SK-N-SH (cell line): ENCODE measurements around the gene CSTPP1. TPM values are rescaled to one million over a fixed set of nuclear protein-coding genes. Genes with fewer than 3 reads are reported as not detected.

ENCODE experiments used
- CTCF ChIA-PET: fragments of 300-600, 350-600 bp; formaldehyde crosslinking; extraction: SDS; loops from one replicate; lab custom pipeline; 2021; lab: Yijun Ruan, JAX
- POLR2A ChIA-PET: fragments of 350-600 bp; sonication (Branson Sonifier 250); formaldehyde crosslinking; extraction: SDS; loops from one replicate; lab custom pipeline; 2020; ENCODE audit warnings: antibody characterized with exemption, inconsistent platforms; lab: Yijun Ruan, JAX
- DNase-seq: peaks from one replicate; pipeline ENCODE4 v3.0.0; 2012
- H2AFZ ChIP-seq: fragments of 200-600 bp; sonication (generic); 2 replicates; pipeline ENCODE4 v1.8.1; 2016; ENCODE audit warnings: antibody characterized with exemption, mild to moderate bottlenecking, low read depth
- H3F3A ChIP-seq: fragments of 200-600 bp; sonication (generic); replicated peaks from 2 replicates; pipeline ENCODE3; 2016; ENCODE audit warnings: antibody characterized with exemption, mild to moderate bottlenecking; ENCODE audit not compliant: insufficient read depth
- H3K27ac ChIP-seq, 2 experiments: fragments of 200-500 bp in 1 of 2; fragments of 200-600 bp in 1 of 2; sonication (Bioruptor generic) in 1 of 2; sonication (generic), shearing (Covaris generic) in 1 of 2; 2 replicates each; pipeline versions ENCODE4 v1.5.1 to v1.6.1; 2014 to 2016; ENCODE audit warnings: low read depth in 2 of 2, inconsistent platforms in 1 of 2, low read length in 1 of 2, mild to moderate bottlenecking in 1 of 2, mixed read lengths in 1 of 2
- H3K27me3 ChIP-seq: fragments of 200-600 bp; sonication (generic), shearing (Covaris generic); 2 replicates; pipeline ENCODE4 v1.6.1; 2016; ENCODE audit warnings: mixed run types; ENCODE audit not compliant: insufficient read depth
- H3K36me3 ChIP-seq, 2 experiments: fragments of 200-500 bp in 1 of 2; fragments of 200-600 bp in 1 of 2; sonication (Bioruptor generic) in 1 of 2; sonication (generic) in 1 of 2; replicated peaks in 1 of 2; 2 replicates each; pipeline versions ENCODE3 to v1.5.1; 2014 to 2016; ENCODE audit warnings: low read length in 1 of 2, mild to moderate bottlenecking in 1 of 2; ENCODE audit not compliant: insufficient read depth in 2 of 2, control insufficient read depth in 1 of 2
- H3K4me1 ChIP-seq, 2 experiments: fragments of 200-500 bp in 1 of 2; fragments of 200-600 bp in 1 of 2; sonication (Bioruptor generic) in 1 of 2; sonication (generic), shearing (Covaris generic) in 1 of 2; 2 replicates each; pipeline versions ENCODE4 v1.5.1 to v1.6.1; 2014 to 2016; ENCODE audit warnings: low read depth in 1 of 2, low read length in 1 of 2, mixed run types in 1 of 2; ENCODE audit not compliant: insufficient read depth in 2 of 2, control insufficient read depth in 1 of 2
- H3K4me2 ChIP-seq: fragments of 200-600 bp; sonication (generic), shearing (Covaris generic); 2 replicates; pipeline ENCODE4 v1.6.1; 2017; ENCODE audit warnings: mixed run types
- H3K4me3 ChIP-seq, 2 experiments: fragments of 200-500 bp in 1 of 2; fragments of 200-600 bp in 1 of 2; sonication (Bioruptor generic) in 1 of 2; sonication (generic), shearing (Covaris generic) in 1 of 2; 2 replicates each; pipeline versions ENCODE4 v1.5.1 to v1.8.1; 2014 to 2016; ENCODE audit warnings: low read depth in 2 of 2, inconsistent platforms in 1 of 2, low read length in 1 of 2, mild to moderate bottlenecking in 1 of 2, mixed read lengths in 1 of 2, moderate library complexity in 1 of 2
- H3K79me2 ChIP-seq: fragments of 200-600 bp; sonication (generic); 2 replicates; pipeline ENCODE4 v1.8.1; 2017; ENCODE audit warnings: mild to moderate bottlenecking; ENCODE audit not compliant: insufficient read depth
- H3K9ac ChIP-seq: fragments of 200-600 bp; sonication (generic); 2 replicates; pipeline ENCODE4 v1.6.1; 2017; ENCODE audit warnings: mixed run types
- H3K9me2 ChIP-seq: fragments of 200-600 bp; sonication (generic); 2 replicates; pipeline ENCODE4 v1.6.1; 2017; ENCODE audit warnings: mixed run types
- H3K9me3 ChIP-seq: fragments of 200-600 bp; sonication (generic); 2 replicates; pipeline ENCODE4 v1.6.1; 2017; ENCODE audit warnings: mixed run types, mild to moderate bottlenecking, moderate library complexity
- H4K20me1 ChIP-seq: fragments of 200-600 bp; sonication (generic); 2 replicates; pipeline ENCODE4 v1.6.1; 2017; ENCODE audit warnings: mild to moderate bottlenecking, mixed run types; ENCODE audit not compliant: insufficient read depth
- CHD2 ChIP-seq: fragments of 150-350 bp; IDR thresholded peaks from 2 replicates; pipeline ENCODE4 v1.6.1; 2018; ENCODE audit warnings: low read length; ENCODE audit not compliant: partially characterized antibody
- CTCF ChIP-seq: fragments of 200-600 bp; sonication (generic); IDR thresholded peaks from 2 replicates; pipeline ENCODE4 v1.6.1; 2017; ENCODE audit warnings: antibody characterized with exemption, mild to moderate bottlenecking, moderate library complexity
- ELF1 ChIP-seq: IDR thresholded peaks from 2 replicates; pipeline ENCODE4 v1.4.0; 2012
- EP300 ChIP-seq, 2 experiments: IDR thresholded peaks; 2 replicates each; pipeline versions ENCODE4 v1.4.0 to v1.6.1; 2012; ENCODE audit warnings: borderline replicate concordance in 1 of 2, low read depth in 1 of 2, low read length in 1 of 2
- GATA2 ChIP-seq: sonication (generic); formaldehyde crosslinking; IDR thresholded peaks from 2 replicates; pipeline ENCODE4 v1.5.0; 2020; ENCODE audit warnings: mild to moderate bottlenecking, missing genetic modification reagents
- JUND ChIP-seq: IDR thresholded peaks from 2 replicates; pipeline ENCODE4 v1.4.0; 2012
- MEF2A ChIP-seq: IDR thresholded peaks from 2 replicates; pipeline ENCODE4 v1.4.0; 2012; ENCODE audit warnings: low read depth, borderline replicate concordance
- NFIC ChIP-seq: IDR thresholded peaks from 2 replicates; pipeline ENCODE4 v1.4.0; 2012; ENCODE audit warnings: borderline replicate concordance
- RAD21 ChIP-seq: IDR thresholded peaks from 2 replicates; pipeline ENCODE4 v1.6.1; 2012; ENCODE audit warnings: mild to moderate bottlenecking, low read length
- RFX5 ChIP-seq: IDR thresholded peaks from 2 replicates; pipeline ENCODE4 v1.6.1; 2012; ENCODE audit warnings: mild to moderate bottlenecking, improper control_type of control experiment, low read length
- RXRA ChIP-seq: IDR thresholded peaks from 2 replicates; pipeline ENCODE4 v1.4.0; 2012; ENCODE audit warnings: low read depth, mild to moderate bottlenecking, borderline replicate concordance
- SIN3A ChIP-seq: IDR thresholded peaks from 2 replicates; pipeline ENCODE4 v1.6.1; 2012; ENCODE audit warnings: low read depth, mild to moderate bottlenecking, low read length, moderate library complexity, borderline replicate concordance
- TAF1 ChIP-seq: IDR thresholded peaks from 2 replicates; pipeline ENCODE4 v1.6.1; 2012; ENCODE audit warnings: low read depth, mild to moderate bottlenecking, low read length, moderate library complexity, borderline replicate concordance
- TEAD4 ChIP-seq: IDR thresholded peaks from 2 replicates; pipeline ENCODE4 v1.4.0; 2012; ENCODE audit warnings: mild to moderate bottlenecking, borderline replicate concordance; ENCODE audit not compliant: insufficient read depth
- USF2 ChIP-seq: fragments of 150-350 bp; IDR thresholded peaks from 2 replicates; pipeline ENCODE4 v1.6.1; 2017; ENCODE audit warnings: antibody characterized with exemption, low read length, low read depth, borderline replicate concordance
- ZBTB33 ChIP-seq: IDR thresholded peaks from 2 replicates; pipeline ENCODE4 v1.4.0; 2012; ENCODE audit warnings: low read depth, borderline replicate concordance
- WGBS: methylation state at CpG from one replicate; pipeline ENCODE4 v1.1.6; 2017; ENCODE audit warnings: low lambda C conversion rate; 5-methylcytosine and 5-hydroxymethylcytosine counted together
- polyA plus RNA-seq, 3 experiments: library from polyadenylated mRNA; depleted of rRNA; stranded (reverse); fragments of >200 nt; gene quantifications; 2 replicates each; pipeline ENCODE4 v1.2.3, GENCODE V29; 2012

Gene CSTPP1
- polyA plus RNA-seq, 1 of the 3 experiments (the other 2 are of a cell fraction), result 85.7 TPM

- Histone ChIP-seq H3K36me3 (no peaks in the 10 kb centered on the region), H3K4me2 (no peak overlapping the region), H3K9me3 (no peaks in the 10 kb centered on the region), H3K4me1 (peaks cover 14 to 16% of the 10 kb centered on the region in 2 experiments; a peak in 3 of 4 replicates), H2AFZ (no peak overlapping the region), H4K20me1 (no peaks in the 10 kb centered on the region), H3K79me2 (no peaks in the 10 kb centered on the region), H3K9me2 (no peaks in the 10 kb centered on the region), H3K9ac (no peak overlapping the region), H3K27me3 (no peaks in the 10 kb centered on the region), H3F3A (peaks cover 9% of the 10 kb centered on the region), H3K4me3 (no peak overlapping the region), H3K27ac (no peak overlapping the region)
- ChIA-PET POLR2A (no interaction called here), CTCF (interaction anchor here (1.4 to 1.6 kb wide), 2 partner anchors 47 to 185 kb away, joined by 3 to 7 read pairs; no protein-coding TSS in a partner anchor)
- DNase-seq, result no peak
- WGBS, result 95% methylated on average over 3 of the region's 3 CpGs
- TF ChIP-seq NFIC, result no peak
- no peak for TF ChIP-seq USF2
- TF ChIP-seq RAD21, result no peak
- no peak for TF ChIP-seq JUND
These were observed 169.4 kb downstream of the CSTPP1 start for GRCh38 chr11:47105974-47106373.

GRCh38 chr11:47106798-47107411, 170.3 kb downstream of the CSTPP1 start:
- DNase-seq, result no peak
- H3F3A ChIP-seq, result peaks cover 4% of the 10 kb centered on the region
- CTCF ChIA-PET, result interaction anchor here (1.4 to 1.6 kb wide), 2 partner anchors 46 to 186 kb away, joined by 3 to 7 read pairs; no protein-coding TSS in a partner anchor

More at GRCh38 chr11:47106798-47107411, 170.3 kb downstream of the CSTPP1 start:
- no peaks in the 10 kb centered on the region for H3K27me3 ChIP-seq
- H2AFZ ChIP-seq, result no peak overlapping the region
- peaks cover 14 to 16% of the 10 kb centered on the region in 2 experiments; a peak in 3 of 4 replicates for H3K4me1 ChIP-seq
- H3K4me3 ChIP-seq, result no peak overlapping the region
- no peak overlapping the region for H3K9ac ChIP-seq
- WGBS, result 93% methylated on average over 7 of the region's 7 CpGs
- H3K79me2 ChIP-seq, result no peaks in the 10 kb centered on the region
- no peaks in the 10 kb centered on the region for H3K9me3 ChIP-seq
- H3K27ac ChIP-seq, result no peak overlapping the region
- POLR2A ChIA-PET, result no interaction called here
- H3K9me2 ChIP-seq, result no peaks in the 10 kb centered on the region
- no peaks in the 10 kb centered on the region for H4K20me1 ChIP-seq
- no peak overlapping the region for H3K4me2 ChIP-seq
- H3K36me3 ChIP-seq, result no peaks in the 10 kb centered on the region
- TF ChIP-seq RXRA (no peak), MEF2A (no peak), EP300 (IDR thresholded peaks at IDR 0.05; ENCODE audit: borderline replicate concordance in 1 of 2, low read depth in 1 of 2, low read length in 1 of 2) (no peak), ELF1 (no peak), TAF1 (no peak), TEAD4 (no peak), GATA2 (CRISPR knock-in tag) (no peak), SIN3A (no peak), CHD2 (no peak), CTCF (no peak), ZBTB33 (no peak), RFX5 (no peak)
